Choroid plexus epithelial cell (primary cell): Measurements from ENCODE around the gene RAD21L1.

Experiments
- DNase-seq: peaks from one replicate; pipeline ENCODE4 v3.0.0-alpha.2; 2010; ENCODE audit warnings: low read depth
- H3K4me3 ChIP-seq: 2 replicates; pipeline ENCODE4 v1.5.1; 2011; ENCODE audit warnings: low read depth, mild to moderate bottlenecking, control low read depth, low read length, moderate library complexity
- TF ChIP-seq, protein P1 (sequence below): conservative IDR thresholded peaks from 2 replicates; pipeline ENCODE4 v1.5.1; 2011; ENCODE audit warnings: low read depth, mild to moderate bottlenecking, control low read depth, inconsistent platforms, low read length, moderate library complexity

The RAD21L1 gene

DNA sequence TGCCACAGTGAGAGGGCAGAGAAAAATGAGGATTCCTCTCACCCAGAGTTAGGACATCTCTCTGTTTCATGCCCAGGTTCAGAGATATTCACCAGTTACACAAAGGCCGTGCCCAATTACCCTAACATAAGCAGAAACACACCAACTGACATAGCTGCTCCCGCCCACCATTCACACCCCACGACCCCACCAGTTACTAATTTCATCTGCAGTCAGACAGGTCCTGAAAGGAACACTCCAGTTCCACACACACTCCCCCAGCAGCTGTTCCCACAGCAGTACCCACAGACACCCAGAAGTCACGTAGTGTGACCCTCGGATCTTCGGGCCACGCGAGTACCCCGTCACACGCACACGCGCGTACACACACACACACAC lies 41.6 kb upstream of the RAD21L1 start:
- H3K4me3 ChIP-seq: no peak overlapping the region
- TF ChIP-seq, protein P1, sequence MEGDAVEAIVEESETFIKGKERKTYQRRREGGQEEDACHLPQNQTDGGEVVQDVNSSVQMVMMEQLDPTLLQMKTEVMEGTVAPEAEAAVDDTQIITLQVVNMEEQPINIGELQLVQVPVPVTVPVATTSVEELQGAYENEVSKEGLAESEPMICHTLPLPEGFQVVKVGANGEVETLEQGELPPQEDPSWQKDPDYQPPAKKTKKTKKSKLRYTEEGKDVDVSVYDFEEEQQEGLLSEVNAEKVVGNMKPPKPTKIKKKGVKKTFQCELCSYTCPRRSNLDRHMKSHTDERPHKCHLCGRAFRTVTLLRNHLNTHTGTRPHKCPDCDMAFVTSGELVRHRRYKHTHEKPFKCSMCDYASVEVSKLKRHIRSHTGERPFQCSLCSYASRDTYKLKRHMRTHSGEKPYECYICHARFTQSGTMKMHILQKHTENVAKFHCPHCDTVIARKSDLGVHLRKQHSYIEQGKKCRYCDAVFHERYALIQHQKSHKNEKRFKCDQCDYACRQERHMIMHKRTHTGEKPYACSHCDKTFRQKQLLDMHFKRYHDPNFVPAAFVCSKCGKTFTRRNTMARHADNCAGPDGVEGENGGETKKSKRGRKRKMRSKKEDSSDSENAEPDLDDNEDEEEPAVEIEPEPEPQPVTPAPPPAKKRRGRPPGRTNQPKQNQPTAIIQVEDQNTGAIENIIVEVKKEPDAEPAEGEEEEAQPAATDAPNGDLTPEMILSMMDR: no peak
- no peak for DNase-seq

GRCh38 chr20:1184638-1185315 lies 41.1 kb upstream of the RAD21L1 start, which contains the start of gene TMEM74B:
Gene TMEM74B (minus strand): TSS chr20:1184981. CDS start chr20:1183801, 1,180 bp downstream.
- TF ChIP-seq, protein P1: no peak
- DNase-seq: no peak
- peak within 1 kb of the TSS; percentile 42 for H3K4me3 ChIP-seq

GRCh38 chr20:1185316-1185741 lies 40.5 kb upstream of the RAD21L1 start:
- H3K4me3 ChIP-seq: peak overlapping the region; percentile 42
- TF ChIP-seq, protein P1: no peak
- DNase-seq: no peak

DNA sequence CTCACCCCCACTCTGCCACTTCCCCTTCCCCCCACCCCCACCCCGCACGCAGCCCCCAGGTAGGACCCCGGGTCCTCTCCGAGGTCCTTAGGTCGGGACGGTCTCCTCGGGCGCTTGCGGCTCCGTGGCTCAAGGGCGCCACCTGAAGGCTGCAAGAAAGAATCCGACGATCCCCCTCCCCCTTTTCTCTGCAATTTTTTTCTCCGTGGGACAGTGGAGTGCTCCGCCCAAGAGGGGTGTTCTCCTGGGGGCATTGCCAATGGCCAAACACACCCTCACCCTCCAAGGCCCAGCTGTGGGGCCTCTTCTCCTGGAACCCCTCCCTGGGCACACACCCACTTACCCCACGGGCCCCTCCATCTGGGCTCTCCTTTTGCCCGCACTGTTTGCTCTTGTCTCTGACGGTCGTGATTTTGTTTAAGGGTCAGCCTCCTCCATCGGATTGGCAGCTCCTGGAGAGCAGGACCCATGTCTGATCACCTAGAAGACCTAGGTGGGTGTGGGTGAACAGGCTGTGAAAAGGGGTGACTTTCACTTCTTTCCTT lies 40.0 kb upstream of the RAD21L1 start:
- peak; percentile 50 for DNase-seq
- TF ChIP-seq, protein P1: peak; percentile 68
- peak overlapping the region; percentile 42 for H3K4me3 ChIP-seq

GRCh38 chr20:1186367-1186991 lies 39.4 kb upstream of the RAD21L1 start:
- DNase-seq: no peak
- no peak overlapping the region for H3K4me3 ChIP-seq
- TF ChIP-seq, protein P1: no peak

DNA sequence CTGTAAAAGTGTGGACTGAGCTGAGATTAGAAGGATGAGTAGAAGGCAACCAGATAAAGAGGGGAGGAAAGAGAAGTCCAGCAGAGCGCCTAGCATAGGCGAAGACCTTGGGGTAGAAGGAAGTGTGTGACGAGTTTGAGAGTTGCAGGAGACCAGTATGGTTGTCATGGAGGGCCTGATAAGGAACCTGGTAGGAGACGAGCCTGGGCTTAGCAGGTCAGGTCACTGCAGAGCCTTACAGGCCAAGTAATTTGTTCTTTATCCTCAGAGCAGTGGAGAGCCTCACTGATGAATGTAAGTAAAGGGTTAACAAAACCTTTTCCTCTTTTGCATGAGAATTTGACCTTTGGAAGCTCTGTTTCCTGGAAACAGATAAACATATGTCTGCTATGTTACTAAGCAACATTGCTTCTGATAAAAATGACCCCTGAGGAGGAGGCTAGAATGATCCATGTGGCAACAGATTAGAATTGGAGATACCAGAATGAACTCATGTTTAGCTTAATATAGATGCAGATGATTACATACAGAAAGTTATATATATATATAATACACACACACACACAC lies 38.2 kb upstream of the RAD21L1 start:
- no peak overlapping the region for H3K4me3 ChIP-seq
- peak; percentile 30 for DNase-seq
- TF ChIP-seq, protein P1: no peak
